ENCODE data around the gene MAD1L1. TPM values are rescaled to one million over a fixed set of nuclear protein-coding genes. Genes with fewer than 3 reads are reported as not detected.

Gene MAD1L1
- total and polyA plus RNA-seq, 4 donors = 43.0 to 54.9 (median 49.9) TPM

GRCh38 chr7:2280424-2280823 lies 47.7 kb upstream of the MAD1L1 start:
- H3K27me3 ChIP-seq (ENCODE audit: control insufficient read depth in 3 of 3, insufficient read depth in 3 of 3, low read length in 2 of 3) = no peaks in the 10 kb centered on the region
- TF ChIP-seq, protein P1, sequence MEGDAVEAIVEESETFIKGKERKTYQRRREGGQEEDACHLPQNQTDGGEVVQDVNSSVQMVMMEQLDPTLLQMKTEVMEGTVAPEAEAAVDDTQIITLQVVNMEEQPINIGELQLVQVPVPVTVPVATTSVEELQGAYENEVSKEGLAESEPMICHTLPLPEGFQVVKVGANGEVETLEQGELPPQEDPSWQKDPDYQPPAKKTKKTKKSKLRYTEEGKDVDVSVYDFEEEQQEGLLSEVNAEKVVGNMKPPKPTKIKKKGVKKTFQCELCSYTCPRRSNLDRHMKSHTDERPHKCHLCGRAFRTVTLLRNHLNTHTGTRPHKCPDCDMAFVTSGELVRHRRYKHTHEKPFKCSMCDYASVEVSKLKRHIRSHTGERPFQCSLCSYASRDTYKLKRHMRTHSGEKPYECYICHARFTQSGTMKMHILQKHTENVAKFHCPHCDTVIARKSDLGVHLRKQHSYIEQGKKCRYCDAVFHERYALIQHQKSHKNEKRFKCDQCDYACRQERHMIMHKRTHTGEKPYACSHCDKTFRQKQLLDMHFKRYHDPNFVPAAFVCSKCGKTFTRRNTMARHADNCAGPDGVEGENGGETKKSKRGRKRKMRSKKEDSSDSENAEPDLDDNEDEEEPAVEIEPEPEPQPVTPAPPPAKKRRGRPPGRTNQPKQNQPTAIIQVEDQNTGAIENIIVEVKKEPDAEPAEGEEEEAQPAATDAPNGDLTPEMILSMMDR (IDR thresholded peaks at IDR 0.05; ENCODE audit: control extremely low read depth, extremely low read depth) = no peak
- H3K9ac ChIP-seq (ENCODE audit: insufficient read depth in 1 of 2, low read length in 2 of 2) = no peak overlapping the region
- ATAC-seq (ENCODE audit: insufficient read depth, low FRiP score) (no peak), DNase-seq (peak in 2 of 3 donors; percentile 86 to 88)
- H3K36me3 ChIP-seq (ENCODE audit: control insufficient read depth in 4 of 4, insufficient read depth in 4 of 4, low read length in 4 of 4) = peaks cover 0 to 7% (median 4%) of the 10 kb centered on the region in 4 donors
- H3K9me3 ChIP-seq (ENCODE audit: control insufficient read depth in 4 of 4, insufficient read depth in 3 of 4, low read length in 3 of 4) = no peaks in the 10 kb centered on the region
- H3K4me3 ChIP-seq = no peak overlapping the region
- H3K4me1 ChIP-seq (ENCODE audit: control insufficient read depth in 5 of 5, insufficient read depth in 5 of 5, low read length in 5 of 5) = peaks cover 0 to 30% (median 14%) of the 10 kb centered on the region in 5 donors
- no peak overlapping the region for H3K27ac ChIP-seq (ENCODE audit: low read depth in 1 of 2, low read length in 1 of 2)
- WGBS, 2 donors = 58 to 75% methylated on average over 2 of the region's 2 CpGs

GRCh38 chr7:2279896-2280295 lies 47.2 kb upstream of the MAD1L1 start:
- ATAC-seq (ENCODE audit: insufficient read depth, low FRiP score) (no peak), DNase-seq (peak; percentile 53 to 89 (median 85))
- H3K27ac ChIP-seq (ENCODE audit: low read depth in 1 of 2, low read length in 1 of 2) = no peak overlapping the region
- WGBS, 2 donors = 67 to 70% methylated on average over 4 of the region's 4 CpGs
- peaks cover 0 to 7% (median 6%) of the 10 kb centered on the region in 4 donors for H3K36me3 ChIP-seq (ENCODE audit: control insufficient read depth in 4 of 4, insufficient read depth in 4 of 4, low read length in 4 of 4)
- H3K27me3 ChIP-seq (ENCODE audit: control insufficient read depth in 3 of 3, insufficient read depth in 3 of 3, low read length in 2 of 3) = no peaks in the 10 kb centered on the region
- peaks cover 0 to 30% (median 14%) of the 10 kb centered on the region in 5 donors for H3K4me1 ChIP-seq (ENCODE audit: control insufficient read depth in 5 of 5, insufficient read depth in 5 of 5, low read length in 5 of 5)
- peak overlapping the region in 1 of 2 donors; percentile 15 for H3K9ac ChIP-seq (ENCODE audit: insufficient read depth in 1 of 2, low read length in 2 of 2)
- H3K4me3 ChIP-seq = no peak overlapping the region
- no peaks in the 10 kb centered on the region for H3K9me3 ChIP-seq (ENCODE audit: control insufficient read depth in 4 of 4, insufficient read depth in 3 of 4, low read length in 3 of 4)
- TF ChIP-seq, protein P1 (IDR thresholded peaks at IDR 0.05; ENCODE audit: control extremely low read depth, extremely low read depth) = no peak

DNA sequence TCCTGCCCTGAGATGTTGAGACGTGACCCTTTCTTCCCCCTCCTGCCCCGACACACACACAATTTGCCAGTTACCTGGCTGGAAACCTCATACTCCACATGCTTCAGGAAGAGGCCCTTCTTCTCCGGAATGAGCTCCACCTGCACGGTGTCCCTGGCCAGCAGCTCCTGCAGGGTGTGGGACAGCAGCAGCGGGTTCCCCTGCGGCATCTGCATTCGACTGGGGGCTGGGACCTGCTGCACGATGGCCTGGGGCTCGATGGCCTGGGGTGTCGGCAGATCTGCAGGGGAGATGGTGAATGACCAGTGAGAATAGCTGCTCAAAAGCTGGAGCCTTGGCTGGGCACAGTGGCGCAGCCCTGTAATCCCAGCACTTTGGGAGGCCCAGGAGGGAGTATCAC lies 45.3 kb upstream of the MAD1L1 start:
- 94 to 95% methylated on average over 11 of the region's 11 CpGs for WGBS, 2 donors
- Histone ChIP-seq H3K4me3 (no peak overlapping the region), H3K4me1 (ENCODE audit: control insufficient read depth in 5 of 5, insufficient read depth in 5 of 5, low read length in 5 of 5) (peaks cover 0 to 30% (median 14%) of the 10 kb centered on the region in 5 donors), H3K9ac (ENCODE audit: insufficient read depth in 1 of 2, low read length in 2 of 2) (no peak overlapping the region), H3K9me3 (ENCODE audit: control insufficient read depth in 4 of 4, insufficient read depth in 3 of 4, low read length in 3 of 4) (no peaks in the 10 kb centered on the region), H3K36me3 (ENCODE audit: control insufficient read depth in 4 of 4, insufficient read depth in 4 of 4, low read length in 4 of 4) (peaks cover 0 to 18% (median 10%) of the 10 kb centered on the region in 4 donors), H3K27me3 (ENCODE audit: control insufficient read depth in 3 of 3, insufficient read depth in 3 of 3, low read length in 2 of 3) (no peaks in the 10 kb centered on the region), H3K27ac (ENCODE audit: low read depth in 1 of 2, low read length in 1 of 2) (no peak overlapping the region)
- DNase-seq (no peak), ATAC-seq (ENCODE audit: insufficient read depth, low FRiP score) (no peak)
- TF ChIP-seq, protein P1 (IDR thresholded peaks at IDR 0.05; ENCODE audit: control extremely low read depth, extremely low read depth) = no peak

GRCh38 chr7:2276107-2276506 lies 43.4 kb upstream of the MAD1L1 start:
- Histone ChIP-seq H3K4me3 (no peak overlapping the region), H3K9me3 (ENCODE audit: control insufficient read depth in 4 of 4, insufficient read depth in 3 of 4, low read length in 3 of 4) (no peaks in the 10 kb centered on the region), H3K36me3 (ENCODE audit: control insufficient read depth in 4 of 4, insufficient read depth in 4 of 4, low read length in 4 of 4) (peaks cover 0 to 26% (median 12%) of the 10 kb centered on the region in 4 donors), H3K27ac (ENCODE audit: low read depth in 1 of 2, low read length in 1 of 2) (no peak overlapping the region), H3K9ac (ENCODE audit: insufficient read depth in 1 of 2, low read length in 2 of 2) (no peak overlapping the region), H3K4me1 (ENCODE audit: control insufficient read depth in 5 of 5, insufficient read depth in 5 of 5, low read length in 5 of 5) (peaks cover 0 to 16% (median 7%) of the 10 kb centered on the region in 5 donors), H3K27me3 (ENCODE audit: control insufficient read depth in 3 of 3, insufficient read depth in 3 of 3, low read length in 2 of 3) (no peaks in the 10 kb centered on the region)
- no peak for ATAC-seq (ENCODE audit: insufficient read depth, low FRiP score)
- 87 to 90% methylated on average over 18 of the region's 18 CpGs for WGBS, 2 donors
- TF ChIP-seq, protein P1 (IDR thresholded peaks at IDR 0.05; ENCODE audit: control extremely low read depth, extremely low read depth) = no peak
- no peak for DNase-seq
